GM12878 (cell line): ENCODE results near the gene SEMA5B. TPM values are rescaled to one million over a fixed set of nuclear protein-coding genes. Genes with fewer than 3 reads are reported as not detected.

ENCODE experiments used
- ATAC-seq: fragments of 200-7000 bp; cut with Tn5 transposase; 3 replicates; pipeline ENCODE4 v1.9.1; 2020; ENCODE audit warnings: mild to moderate bottlenecking, moderate library complexity
- BruUV-seq: library from RNA; stranded (reverse); fragments of 400-500 nt; replicated peaks from 2 replicates; lab custom pipeline; 2021; lab: Mats Ljungman, UMichigan
- CTCF ChIA-PET: fragments of 300-600 bp; sonication (Branson Sonifier 250); formaldehyde crosslinking; extraction: SDS; loops from one replicate; lab custom pipeline; 2021; ENCODE audit warnings: inconsistent platforms; lab: Yijun Ruan, JAX
- POLR2A ChIA-PET: fragments of 350-600 bp; formaldehyde crosslinking; extraction: SDS; loops from one replicate; lab custom pipeline; 2021; ENCODE audit warnings: inconsistent platforms; lab: Charles Lee
- RAD21 ChIA-PET: fragments of 300-600 bp; sonication (Branson Sonifier 250); formaldehyde crosslinking; loops from one replicate; lab custom pipeline; 2023; ENCODE audit warnings: antibody characterized with exemption; ENCODE audit not compliant: unreplicated experiment; lab: Charles Lee
- SMC1A ChIA-PET: fragments of 300-600 bp; sonication (Branson Sonifier 250); formaldehyde crosslinking; loops from one replicate; lab custom pipeline; 2023; ENCODE audit not compliant: unreplicated experiment, uncharacterized antibody; lab: Charles Lee
- DNase-seq: peaks from one replicate; pipeline ENCODE4 v3.0.0-alpha.2; 2011; ENCODE audit warnings: low read depth, low spot score
- FAIRE-seq: peaks from 3 replicates; lab custom pipeline; 2011; peaks lifted over from hg19 to GRCh38; lab: Jason Lieb, UNC
- H2AFZ ChIP-seq: 2 replicates; pipeline ENCODE4 v1.6.0; 2011; ENCODE audit warnings: low read depth, low read length, control low read depth; ENCODE audit not compliant: control insufficient read depth
- H3K27ac ChIP-seq: 2 replicates; pipeline ENCODE4 v1.5.1; 2011; ENCODE audit warnings: control low read depth; ENCODE audit not compliant: control insufficient read depth, insufficient read depth
- H3K27me3 ChIP-seq, 2 experiments: replicated peaks in 1 of 2; 2 replicates each; pipeline versions ENCODE4 v1.6.0 to v1.6.1; 2011; ENCODE audit warnings: low read length in 1 of 2; ENCODE audit not compliant: control insufficient read depth in 2 of 2, insufficient read depth in 2 of 2
- H3K36me3 ChIP-seq, 2 experiments: 2 replicates each; pipeline ENCODE4 v1.5.1; 2011; ENCODE audit warnings: low read length in 1 of 2; ENCODE audit not compliant: control insufficient read depth in 2 of 2, insufficient read depth in 2 of 2
- H3K4me1 ChIP-seq: 2 replicates; pipeline ENCODE4 v1.6.1; 2011; ENCODE audit warnings: mild to moderate bottlenecking, low read length, moderate library complexity, mixed read lengths; ENCODE audit not compliant: control insufficient read depth, insufficient read depth
- H3K4me2 ChIP-seq: 2 replicates; pipeline ENCODE4 v1.6.0; 2011; ENCODE audit warnings: control low read depth; ENCODE audit not compliant: control insufficient read depth, insufficient read depth
- H3K4me3 ChIP-seq: fragments of 200-600 bp; sonication (generic); 2 replicates; pipeline ENCODE4 v1.5.1; 2016
- H3K79me2 ChIP-seq: 2 replicates; pipeline ENCODE4 v1.6.0; 2011; ENCODE audit warnings: low read length; ENCODE audit not compliant: control insufficient read depth, insufficient read depth
- H3K9ac ChIP-seq: 2 replicates; pipeline ENCODE4 v1.8.0; 2011; ENCODE audit warnings: low read length, control low read depth, mixed read lengths; ENCODE audit not compliant: control insufficient read depth, insufficient read depth
- H3K9me3 ChIP-seq: replicated peaks from 3 replicates; pipeline ENCODE4 v1.5.1; 2011; ENCODE audit warnings: mild to moderate bottlenecking, low read length; ENCODE audit not compliant: control insufficient read depth, insufficient read depth
- H4K20me1 ChIP-seq: 2 replicates; pipeline ENCODE4 v1.6.0; 2011; ENCODE audit not compliant: control insufficient read depth, insufficient read depth
- ATF7 ChIP-seq: fragments of 450-650 bp; IDR thresholded peaks from 2 replicates; pipeline ENCODE4 v1.6.1; 2016; ENCODE audit warnings: low read depth, mild to moderate bottlenecking
- CBX3 ChIP-seq: fragments of 200-600 bp; sonication (generic); IDR thresholded peaks from 2 replicates; pipeline ENCODE4 v1.6.1; 2016; ENCODE audit warnings: low read depth, borderline replicate concordance
- EZH2 ChIP-seq: IDR thresholded peaks from 2 replicates; pipeline ENCODE4 v1.6.1; 2012; ENCODE audit warnings: low read depth, mild to moderate bottlenecking, control low read depth, inconsistent platforms, low read length, borderline replicate concordance; ENCODE audit not compliant: control insufficient read depth
- KLF5 ChIP-seq: fragments of 450-650 bp; IDR thresholded peaks from 2 replicates; pipeline ENCODE4 v1.6.1; 2014; ENCODE audit warnings: mild to moderate bottlenecking; ENCODE audit not compliant: partially characterized antibody
- MYC ChIP-seq: IDR thresholded peaks from 2 replicates; pipeline ENCODE4 v1.6.1; 2011; ENCODE audit warnings: mild to moderate bottlenecking, low read length, moderate library complexity, inconsistent platforms; ENCODE audit not compliant: insufficient read depth, insufficient replicate concordance, insufficient read length, severe bottlenecking
- NRF1 ChIP-seq: conservative IDR thresholded peaks from 2 replicates; pipeline ENCODE4 v1.6.1; 2011; ENCODE audit warnings: mild to moderate bottlenecking, low read depth, low read length, improper control_type of control experiment
- WGBS: methylation state at CpG from one replicate; pipeline ENCODE4 v1.1.6; 2016; ENCODE audit warnings: low lambda C conversion rate; ENCODE audit not compliant: insufficient replicate concordance, insufficient coverage; ENCODE audit errors: missing lambda C conversion rate; 5-methylcytosine and 5-hydroxymethylcytosine counted together
- in situ Hi-C: fragments of 300-500 bp; cut with MboI; formaldehyde crosslinking; loops from 9 replicates; pipeline ENCODE4 v1.14.3; 2018; ENCODE audit warnings: mixed read lengths
- intact Hi-C: fragments of 100-400 bp; cut with micrococcal nuclease; formaldehyde crosslinking; loops from one replicate; pipeline ENCODE4 v1.14.2; 2022; ENCODE audit not compliant: unreplicated experiment
- polyA plus RNA-seq, 11 experiments: library from polyadenylated mRNA; depleted of rRNA in 4 of 11; unstranded in 6 of 11; stranded (reverse) in 5 of 11; fragments of >200 nt; fragmentation: Nextera tagmentation in 4 of 11; fragmentation: Illumina TruSeq in 1 of 11; extraction: Ambion mirVana in 4 of 11; extraction: Trizol in 1 of 11; gene quantifications; 1 replicate in 1 of 11; 2 replicates in 10 of 11; pipeline versions ENCODE4 v1.2.1 to v1.2.3, GENCODE V29; 2011 to 2016; ENCODE audit warnings: inconsistent platforms in 2 of 11, missing spikeins in 2 of 11, low read depth in 1 of 11
- total RNA-seq, 4 experiments: library from RNA; depleted of rRNA in 3 of 4; stranded (reverse); fragments of >200 nt in 3 of 4; fragmentation: Illumina TruSeq in 1 of 4; extraction: Trizol in 1 of 4; gene quantifications; 2 replicates each; pipeline versions ENCODE4 v1.2.1 to v1.2.3, GENCODE V29; 2013 to 2021
- TF ChIP-seq, protein P1 (sequence below): fragments of 450-650 bp; formaldehyde crosslinking; IDR thresholded peaks from 2 replicates; pipeline ENCODE4 v1.4.0; 2020; ENCODE audit warnings: mild to moderate bottlenecking, moderate library complexity
- TF ChIP-seq, protein P2 (sequence below): fragments of 450-650 bp; IDR thresholded peaks from 2 replicates; pipeline ENCODE4 v1.6.1; 2017; ENCODE audit warnings: mild to moderate bottlenecking, moderate library complexity

SEMA5B gene
- total and polyA plus RNA-seq, 10 of the 15 experiments (the other 5 are each of a cell fraction or from before 2014, with no cell fraction given) = 0.05 TPM; not detected in 9

DNA sequence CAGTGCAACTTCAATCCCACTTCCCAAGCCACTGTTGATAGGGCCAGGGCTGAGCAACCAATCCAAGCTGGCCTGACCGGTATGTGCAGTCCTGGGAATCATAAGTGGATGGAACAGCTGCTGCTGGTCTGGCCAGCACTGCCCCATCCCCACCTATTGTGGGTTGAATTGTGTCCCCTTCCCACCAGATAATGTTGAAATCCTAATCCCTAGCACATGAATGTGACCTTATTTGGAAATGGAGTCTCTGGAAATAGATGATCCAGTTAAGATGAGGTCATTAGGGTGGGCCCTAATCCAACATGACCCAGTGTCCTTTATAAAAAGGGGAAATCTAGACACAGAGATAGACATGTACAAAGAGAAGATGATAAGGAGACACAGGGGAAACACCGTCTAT, 25.5 kb upstream of the SEMA5B start:
- 53% methylated on average over 2 of the region's 2 CpGs for WGBS
- peaks cover 2 to 3% of the 10 kb centered on the region in 2 experiments; a peak in 2 of 4 replicates for H3K27me3 ChIP-seq
- no TSS peak for BruUV-seq
- ChIA-PET RAD21 (no interaction called here), SMC1A (no interaction called here), CTCF (no interaction called here), POLR2A (no interaction called here)
- no peak overlapping the region for H3K4me3 ChIP-seq
- DNase-seq = no peak
- no peaks in the 10 kb centered on the region for H4K20me1 ChIP-seq
- intact Hi-C loops = no loop called here
- H3K79me2 ChIP-seq = no peaks in the 10 kb centered on the region
- no peak for ATAC-seq
- no peak for FAIRE-seq
- H3K36me3 ChIP-seq = no peaks in the 10 kb centered on the region
- H3K9me3 ChIP-seq = no peaks in the 10 kb centered on the region
- no peaks in the 10 kb centered on the region for H3K4me1 ChIP-seq
- H3K4me2 ChIP-seq = no peak overlapping the region
- no peak overlapping the region for H2AFZ ChIP-seq
- in situ Hi-C loops = no loop called here
- no peak overlapping the region for H3K9ac ChIP-seq
- TF ChIP-seq, protein P1, sequence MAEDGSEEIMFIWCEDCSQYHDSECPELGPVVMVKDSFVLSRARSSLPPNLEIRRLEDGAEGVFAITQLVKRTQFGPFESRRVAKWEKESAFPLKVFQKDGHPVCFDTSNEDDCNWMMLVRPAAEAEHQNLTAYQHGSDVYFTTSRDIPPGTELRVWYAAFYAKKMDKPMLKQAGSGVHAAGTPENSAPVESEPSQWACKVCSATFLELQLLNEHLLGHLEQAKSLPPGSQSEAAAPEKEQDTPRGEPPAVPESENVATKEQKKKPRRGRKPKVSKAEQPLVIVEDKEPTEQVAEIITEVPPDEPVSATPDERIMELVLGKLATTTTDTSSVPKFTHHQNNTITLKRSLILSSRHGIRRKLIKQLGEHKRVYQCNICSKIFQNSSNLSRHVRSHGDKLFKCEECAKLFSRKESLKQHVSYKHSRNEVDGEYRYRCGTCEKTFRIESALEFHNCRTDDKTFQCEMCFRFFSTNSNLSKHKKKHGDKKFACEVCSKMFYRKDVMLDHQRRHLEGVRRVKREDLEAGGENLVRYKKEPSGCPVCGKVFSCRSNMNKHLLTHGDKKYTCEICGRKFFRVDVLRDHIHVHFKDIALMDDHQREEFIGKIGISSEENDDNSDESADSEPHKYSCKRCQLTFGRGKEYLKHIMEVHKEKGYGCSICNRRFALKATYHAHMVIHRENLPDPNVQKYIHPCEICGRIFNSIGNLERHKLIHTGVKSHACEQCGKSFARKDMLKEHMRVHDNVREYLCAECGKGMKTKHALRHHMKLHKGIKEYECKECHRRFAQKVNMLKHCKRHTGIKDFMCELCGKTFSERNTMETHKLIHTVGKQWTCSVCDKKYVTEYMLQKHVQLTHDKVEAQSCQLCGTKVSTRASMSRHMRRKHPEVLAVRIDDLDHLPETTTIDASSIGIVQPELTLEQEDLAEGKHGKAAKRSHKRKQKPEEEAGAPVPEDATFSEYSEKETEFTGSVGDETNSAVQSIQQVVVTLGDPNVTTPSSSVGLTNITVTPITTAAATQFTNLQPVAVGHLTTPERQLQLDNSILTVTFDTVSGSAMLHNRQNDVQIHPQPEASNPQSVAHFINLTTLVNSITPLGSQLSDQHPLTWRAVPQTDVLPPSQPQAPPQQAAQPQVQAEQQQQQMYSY = no peak
- TF ChIP-seq CBX3 (no peak), MYC (no peak), ATF7 (no peak), EZH2 (no peak), KLF5 (no peak), NRF1 (no peak)
- TF ChIP-seq, protein P2, sequence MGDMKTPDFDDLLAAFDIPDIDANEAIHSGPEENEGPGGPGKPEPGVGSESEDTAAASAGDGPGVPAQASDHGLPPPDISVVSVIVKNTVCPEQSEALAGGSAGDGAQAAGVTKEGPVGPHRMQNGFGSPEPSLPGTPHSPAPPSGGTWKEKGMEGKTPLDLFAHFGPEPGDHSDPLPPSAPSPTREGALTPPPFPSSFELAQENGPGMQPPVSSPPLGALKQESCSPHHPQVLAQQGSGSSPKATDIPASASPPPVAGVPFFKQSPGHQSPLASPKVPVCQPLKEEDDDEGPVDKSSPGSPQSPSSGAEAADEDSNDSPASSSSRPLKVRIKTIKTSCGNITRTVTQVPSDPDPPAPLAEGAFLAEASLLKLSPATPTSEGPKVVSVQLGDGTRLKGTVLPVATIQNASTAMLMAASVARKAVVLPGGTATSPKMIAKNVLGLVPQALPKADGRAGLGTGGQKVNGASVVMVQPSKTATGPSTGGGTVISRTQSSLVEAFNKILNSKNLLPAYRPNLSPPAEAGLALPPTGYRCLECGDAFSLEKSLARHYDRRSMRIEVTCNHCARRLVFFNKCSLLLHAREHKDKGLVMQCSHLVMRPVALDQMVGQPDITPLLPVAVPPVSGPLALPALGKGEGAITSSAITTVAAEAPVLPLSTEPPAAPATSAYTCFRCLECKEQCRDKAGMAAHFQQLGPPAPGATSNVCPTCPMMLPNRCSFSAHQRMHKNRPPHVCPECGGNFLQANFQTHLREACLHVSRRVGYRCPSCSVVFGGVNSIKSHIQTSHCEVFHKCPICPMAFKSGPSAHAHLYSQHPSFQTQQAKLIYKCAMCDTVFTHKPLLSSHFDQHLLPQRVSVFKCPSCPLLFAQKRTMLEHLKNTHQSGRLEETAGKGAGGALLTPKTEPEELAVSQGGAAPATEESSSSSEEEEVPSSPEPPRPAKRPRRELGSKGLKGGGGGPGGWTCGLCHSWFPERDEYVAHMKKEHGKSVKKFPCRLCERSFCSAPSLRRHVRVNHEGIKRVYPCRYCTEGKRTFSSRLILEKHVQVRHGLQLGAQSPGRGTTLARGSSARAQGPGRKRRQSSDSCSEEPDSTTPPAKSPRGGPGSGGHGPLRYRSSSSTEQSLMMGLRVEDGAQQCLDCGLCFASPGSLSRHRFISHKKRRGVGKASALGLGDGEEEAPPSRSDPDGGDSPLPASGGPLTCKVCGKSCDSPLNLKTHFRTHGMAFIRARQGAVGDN = no peak
- TF ChIP-seq, all 136 proteins: peak for 0
- H3K27ac ChIP-seq = no peak overlapping the region
